ENCODE data around the gene HIGD1A. TPM values are rescaled to one million over a fixed set of nuclear protein-coding genes. Genes with fewer than 3 reads are reported as not detected.

HIGD1A gene
- total and polyA plus RNA-seq, 2 of the 8 experiments (the other 6 are each of a cell fraction or from before 2014, with no cell fraction given), result 67.3 to 95.4 TPM

DNA sequence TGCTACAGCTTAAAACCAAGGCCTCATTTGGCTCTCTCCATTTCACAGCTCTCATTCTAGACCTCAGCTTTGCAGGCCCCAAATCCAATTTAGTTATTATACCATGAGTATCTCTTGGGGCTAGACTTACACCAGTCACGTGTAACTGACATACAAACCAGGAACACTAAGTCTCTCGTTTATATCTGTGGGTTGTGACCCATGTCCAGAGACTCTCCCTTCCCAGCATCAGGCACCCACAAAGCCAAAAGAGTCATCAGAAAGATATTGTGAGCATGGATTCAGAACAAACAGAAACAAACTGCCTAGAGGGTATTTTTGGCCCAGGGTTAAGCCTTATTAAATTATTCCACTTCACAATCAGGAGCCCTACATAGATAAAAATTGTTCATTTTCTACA, 25.6 kb downstream of the HIGD1A start:
- Histone ChIP-seq H3K23me2 (ENCODE audit: low read depth, low read length) (no peaks in the 10 kb centered on the region), H3K9me3 (ENCODE audit: insufficient read depth in 2 of 2, low read depth in 1 of 2, low read length in 1 of 2) (no peaks in the 10 kb centered on the region), H3K23ac (ENCODE audit: insufficient read length) (no peak overlapping the region), H2BK15ac (ENCODE audit: low read length) (no peak overlapping the region), H2AFZ (ENCODE audit: low read length) (no peak overlapping the region), H3K4ac (replicated peaks; ENCODE audit: insufficient read length, low read depth, low read length) (no peak overlapping the region), H2BK5ac (ENCODE audit: low read depth, low read length) (no peak overlapping the region), H3K27ac (ENCODE audit: low read depth, low read length) (no peak overlapping the region), H2BK120ac (replicated peaks; ENCODE audit: low read depth, low read length) (no peak overlapping the region), H4K91ac (replicated peaks; ENCODE audit: insufficient read length, low read length) (no peak overlapping the region), H3K4me2 (ENCODE audit: insufficient read depth in 1 of 2, low read depth in 2 of 2, low read length in 2 of 2) (no peak overlapping the region), H3K4me1 (replicated peaks in 1 of 4; ENCODE audit: control insufficient read depth in 3 of 4, insufficient read depth in 4 of 4, low read length in 3 of 4) (peaks cover 0 to 3% (median 0%) of the 10 kb centered on the region in 4 experiments; a peak in 2 of 7 replicates), H3K14ac (ENCODE audit: insufficient read length) (no peak overlapping the region), H4K8ac (ENCODE audit: extremely low read depth, insufficient read depth, low read length) (no peak overlapping the region), H3K36me3 (ENCODE audit: control insufficient read depth in 2 of 4, insufficient read depth in 4 of 4, low read length in 3 of 4) (peaks cover 0 to 5% (median 2%) of the 10 kb centered on the region in 4 experiments; a peak in 2 of 8 replicates), H4K5ac (ENCODE audit: insufficient read length, low read depth, low read length) (no peak overlapping the region), H3K9ac (replicated peaks in 1 of 4; ENCODE audit: extremely low read depth in 1 of 4, low read depth in 3 of 4, low read length in 3 of 4) (no peak overlapping the region), H3K79me2 (ENCODE audit: control insufficient read depth in 1 of 2, insufficient read depth in 2 of 2, low read length in 2 of 2) (no peaks in the 10 kb centered on the region), H3K79me1 (ENCODE audit: low read depth, low read length) (no peaks in the 10 kb centered on the region), H3K18ac (ENCODE audit: extremely low read depth, low read length) (no peak overlapping the region), H3K27me3 (replicated peaks in 1 of 4; ENCODE audit: control insufficient read depth in 3 of 4, extremely low read depth in 1 of 4, insufficient read depth in 3 of 4, low read length in 3 of 4) (no peaks in the 10 kb centered on the region), H2AK5ac (ENCODE audit: low read depth, low read length) (no peak overlapping the region), H3K56ac (replicated peaks; ENCODE audit: insufficient read length, low read depth, low read length) (no peak overlapping the region), H4K20me1 (replicated peaks in 1 of 2; ENCODE audit: control insufficient read depth in 1 of 2, insufficient read depth in 2 of 2, low read length in 2 of 2) (peaks cover 0 to 3% of the 10 kb centered on the region in 2 experiments), H3K4me3 (ENCODE audit: extremely low read depth in 1 of 4, insufficient read depth in 2 of 4, low read depth in 3 of 4, low read length in 4 of 4) (no peak overlapping the region), H2BK12ac (ENCODE audit: low read depth, low read length) (no peak overlapping the region), H2BK20ac (ENCODE audit: low read length) (no peak overlapping the region)
- WGBS, 2 experiments (ENCODE audit: extremely low coverage in 1 of 2, insufficient coverage in 1 of 2, insufficient read length in 1 of 2, insufficient replicate concordance in 2 of 2, low coverage in 1 of 2, low lambda C conversion rate in 2 of 2, missing lambda C conversion rate in 1 of 2), result 79% methylated on average over 2 of the region's 2 CpGs; no CpG with 5 or more reads in 1 of the 2 experiments
- DNase-seq (ENCODE audit: low read depth in 1 of 2, low spot score in 2 of 2), result no peak
- FAIRE-seq, result no peak
- POLR2A ChIA-PET (ENCODE audit: partially characterized antibody), result interaction anchor here (0.7 kb wide), 1 partner anchor 1872 kb away, joined by 4 read pairs; no protein-coding TSS in a partner anchor
- CTCF ChIA-PET (ENCODE audit: partially characterized antibody), result interaction anchor here (0.6 to 3.7 kb wide), 11 partner anchors 8 to 117 kb away, joined by 3 to 28 read pairs (median 4); no protein-coding TSS in a partner anchor
- no peak for TF ChIP-seq RAD21 (IDR thresholded peaks at IDR 0.05 in 1 of 2, conservative IDR thresholded peaks at IDR 0.05 in 1 of 2; ENCODE audit: low read depth in 2 of 2, low read length in 2 of 2)
- no peak for TF ChIP-seq FOSL1 (IDR thresholded peaks at IDR 0.05; ENCODE audit: insufficient read depth, low read depth, low read length)
- no peak for TF ChIP-seq GTF2F1 (IDR thresholded peaks at IDR 0.05; ENCODE audit: borderline replicate concordance, low read depth, low read length)
- TF ChIP-seq PHF8 (conservative IDR thresholded peaks at IDR 0.05; ENCODE audit: low read depth, low read length), result no peak
- TF ChIP-seq BRCA1 (IDR thresholded peaks at IDR 0.05; ENCODE audit: low read depth, low read length), result no peak
- no peak for TF ChIP-seq SAP30 (IDR thresholded peaks at IDR 0.05; ENCODE audit: insufficient read depth, insufficient replicate concordance, low read length)
- TF ChIP-seq SP2 (IDR thresholded peaks at IDR 0.05; ENCODE audit: low read length), result no peak
- no peak for TF ChIP-seq YY1 (IDR thresholded peaks at IDR 0.05; ENCODE audit: low read depth, low read length)
- no peak for TF ChIP-seq NANOG (IDR thresholded peaks at IDR 0.05; ENCODE audit: insufficient read depth, low read depth, low read length, poor library complexity, severe bottlenecking)
- TF ChIP-seq SIN3A (conservative IDR thresholded peaks at IDR 0.05 in 1 of 2, IDR thresholded peaks at IDR 0.05 in 1 of 2; ENCODE audit: low read depth in 1 of 2, low read length in 2 of 2), result no peak
- no peak for TF ChIP-seq TBP (IDR thresholded peaks at IDR 0.05; ENCODE audit: low read depth, low read length)
- TF ChIP-seq SIRT6 (IDR thresholded peaks at IDR 0.05; ENCODE audit: low read length), result no peak

Measured in H1 (cell line).